Spleen (tissue), 11 donors: ENCODE results near the gene NT5DC4. TPM values are rescaled to one million over a fixed set of nuclear protein-coding genes. Genes with fewer than 3 reads are reported as not detected.

Source experiments
- DNase-seq: peaks from one replicate; pipeline ENCODE4 v3.0.0-alpha.2; 2020
- H3K27ac ChIP-seq, 8 donors: fragments of 200-600 bp; sonication (generic) in 7 of 8; 1 replicate in 4 of 8; 2 replicates in 4 of 8; pipeline versions ENCODE4 v1.5.0 to v1.8.0; 2016 to 2021; ENCODE audit warnings: inconsistent platforms in 4 of 8, mild to moderate bottlenecking in 4 of 8, moderate library complexity in 1 of 8
- H3K27me3 ChIP-seq, 7 donors: fragments of 200-600 bp; sonication (generic) in 6 of 7; replicated peaks in 1 of 7; 1 replicate in 4 of 7; 2 replicates in 3 of 7; pipeline versions ENCODE4 v1.5.0 to v1.8.0; 2016 to 2021; ENCODE audit warnings: inconsistent platforms in 3 of 7, mild to moderate bottlenecking in 1 of 7
- H3K36me3 ChIP-seq, 6 donors: fragments of 200-600 bp; sonication (generic) in 5 of 6; 1 replicate in 4 of 6; 2 replicates in 2 of 6; pipeline versions ENCODE4 v1.5.0 to v1.8.0; 2016 to 2021; ENCODE audit warnings: inconsistent platforms in 2 of 6
- H3K4me1 ChIP-seq, 6 donors: fragments of 200-600 bp; sonication (generic) in 5 of 6; 1 replicate in 3 of 6; 2 replicates in 3 of 6; pipeline versions ENCODE4 v1.5.0 to v1.8.0; 2016 to 2021; ENCODE audit warnings: inconsistent platforms in 3 of 6
- H3K4me3 ChIP-seq, 8 donors: fragments of 200-600 bp; sonication (generic) in 7 of 8; 1 replicate in 4 of 8; 2 replicates in 4 of 8; pipeline versions ENCODE4 v1.5.0 to v1.8.0; 2016 to 2021; ENCODE audit warnings: inconsistent platforms in 4 of 8, mild to moderate bottlenecking in 4 of 8, moderate library complexity in 2 of 8
- H3K9me3 ChIP-seq, 8 donors: fragments of 200-600 bp; sonication (generic) in 7 of 8; 1 replicate in 4 of 8; 2 replicates in 4 of 8; pipeline versions ENCODE4 v1.5.0 to v1.8.0; 2016 to 2021; ENCODE audit warnings: inconsistent platforms in 4 of 8
- CTCF ChIP-seq, 11 experiments: fragments of 200-600 bp in 7 of 11; fragments of 450-650 bp in 4 of 11; sonication (generic) in 4 of 11; IDR thresholded peaks in 8 of 11; conservative IDR thresholded peaks in 3 of 11; 1 replicate in 7 of 11; 2 replicates in 4 of 11; pipeline versions ENCODE4 v1.4.0 to v1.8.0; 2016 to 2021; ENCODE audit warnings: antibody characterized with exemption in 11 of 11, inconsistent platforms in 4 of 11, mild to moderate bottlenecking in 1 of 11
- POLR2A ChIP-seq, 3 donors: fragments of 450-650 bp; IDR thresholded peaks; one replicate each; pipeline ENCODE4 v1.5.1; 2017; ENCODE audit warnings: antibody characterized with exemption in 3 of 3, mild to moderate bottlenecking in 1 of 3
- POLR2AphosphoS5 ChIP-seq, 3 donors: sonication (generic); formaldehyde crosslinking; IDR thresholded peaks; one replicate each; pipeline ENCODE4 v1.5.1; 2017; ENCODE audit warnings: antibody characterized with exemption in 3 of 3
- WGBS, 5 donors: extraction: QIAGEN DNeasy Blood & Tissue Kit in 3 of 5; methylation state at CpG; one replicate each; pipeline versions ENCODE4 v1.1.5 to v1.1.7; 2013 to 2018; 5-methylcytosine and 5-hydroxymethylcytosine counted together
- intact Hi-C: fragments of 100-400 bp; cut with DNase I; formaldehyde crosslinking; loops from one replicate; pipeline ENCODE4 v1.15.0; 2023; ENCODE audit warnings: low total_unique reads
- polyA plus RNA-seq, 3 donors: library from polyadenylated mRNA; stranded (reverse); fragments of 200-250 nt; gene quantifications; one replicate each; pipeline ENCODE4 v1.2.1, GENCODE V29; 2013
- total RNA-seq, 7 donors: library from RNA; depleted of rRNA in 3 of 7; stranded (reverse); fragments of >200 nt in 3 of 7; fragmentation: NEBNext Ultra II Directional in 4 of 7; extraction: Animal tissue kit (Norgen Biotek cat#: 25700) in 4 of 7; gene quantifications; one replicate each; pipeline versions ENCODE4 v1.1.0 to v1.2.1, GENCODE V29; 2016 to 2021
- donor health status: healthy with polysubstance abuse.
- donor health status: DM: no; HTN: no; CAD: no; lungs with moderate emphysema.
- donor health status: DM: no; HTN: no; CAD: no.
- donor health status: Bipolar disorder and iron deficiency.
- donor health status: healthy.
- donor health status: DM: no; HTN: no; CAD: no.
- donor health status: DM: yes; HTN: yes; CAD: no.

Gene NT5DC4
- total and polyA plus RNA-seq, 10 donors: 0.28 to 3.8 (median 1.6) TPM

- DNase-seq: no peak
- intact Hi-C loops: loop anchor here (5.0 kb wide), 1 partner anchor 128 kb away; no protein-coding TSS in a partner anchor
Observed at GRCh38 chr2:112754564-112754963, 33.7 kb downstream of the NT5DC4 start.

GRCh38 chr2:112755444-112755843 lies 34.6 kb downstream of the NT5DC4 start:
- Histone ChIP-seq H3K27ac (peak overlapping the region in 2 of 8 donors; percentile 57 to 65), H3K36me3 (no peaks in the 10 kb centered on the region), H3K4me3 (peak overlapping the region in 1 of 8 donors; percentile 29), H3K27me3 (no peaks in the 10 kb centered on the region), H3K4me1 (peaks cover 0 to 20% (median 0%) of the 10 kb centered on the region in 6 donors), H3K9me3 (no peaks in the 10 kb centered on the region)
- TF ChIP-seq CTCF (IDR thresholded peaks at IDR 0.05 in 8 of 11, conservative IDR thresholded peaks at IDR 0.05 in 3 of 11): no peak
- TF ChIP-seq POLR2AphosphoS5 (IDR thresholded peaks at IDR 0.05): no peak
- no peak for TF ChIP-seq POLR2A (IDR thresholded peaks at IDR 0.05)
- intact Hi-C loops: no loop called here
- 85 to 88% (median 87%) methylated on average over 4 of the region's 4 CpGs for WGBS, 5 donors
- no peak for DNase-seq

More at GRCh38 chr2:112754564-112754963, 33.7 kb downstream of the NT5DC4 start:
- TF ChIP-seq POLR2AphosphoS5 (IDR thresholded peaks at IDR 0.05) (no peak), CTCF (IDR thresholded peaks at IDR 0.05 in 8 of 11, conservative IDR thresholded peaks at IDR 0.05 in 3 of 11) (no peak), POLR2A (IDR thresholded peaks at IDR 0.05) (no peak)
- Histone ChIP-seq H3K27ac (peak overlapping the region in 5 of 8 donors; percentile 3 to 65 (median 57)), H3K9me3 (no peaks in the 10 kb centered on the region), H3K27me3 (no peaks in the 10 kb centered on the region), H3K36me3 (no peaks in the 10 kb centered on the region), H3K4me3 (peak overlapping the region in 1 of 8 donors; percentile 29), H3K4me1 (peaks cover 0 to 29% (median 1%) of the 10 kb centered on the region in 6 donors)
- WGBS, 5 donors: 81 to 100% (median 92%) methylated on average over 1 of the region's 1 CpG

- no peak for DNase-seq
- Histone ChIP-seq H3K27ac (peak overlapping the region in 1 of 8 donors; percentile 65), H3K9me3 (no peaks in the 10 kb centered on the region), H3K4me1 (peaks cover 0 to 19% (median 0%) of the 10 kb centered on the region in 6 donors), H3K36me3 (no peaks in the 10 kb centered on the region), H3K27me3 (no peaks in the 10 kb centered on the region), H3K4me3 (no peak overlapping the region)
- no peak for TF ChIP-seq POLR2A (IDR thresholded peaks at IDR 0.05)
- no peak for TF ChIP-seq CTCF (IDR thresholded peaks at IDR 0.05 in 8 of 11, conservative IDR thresholded peaks at IDR 0.05 in 3 of 11)
- TF ChIP-seq POLR2AphosphoS5 (IDR thresholded peaks at IDR 0.05): no peak
- intact Hi-C loops: no loop called here
- WGBS, 5 donors: 74 to 90% (median 86%) methylated on average over 3 of the region's 3 CpGs
Observed at GRCh38 chr2:112756207-112756606, 35.4 kb downstream of the NT5DC4 start.

- Histone ChIP-seq H3K9me3 (no peaks in the 10 kb centered on the region), H3K4me1 (peaks cover 0 to 19% (median 0%) of the 10 kb centered on the region in 6 donors), H3K36me3 (no peaks in the 10 kb centered on the region), H3K27ac (peak overlapping the region in 2 of 8 donors; percentile 43 to 65), H3K27me3 (no peaks in the 10 kb centered on the region), H3K4me3 (no peak overlapping the region)
- TF ChIP-seq POLR2A (IDR thresholded peaks at IDR 0.05) (no peak), CTCF (IDR thresholded peaks at IDR 0.05 in 8 of 11, conservative IDR thresholded peaks at IDR 0.05 in 3 of 11) (no peak), POLR2AphosphoS5 (IDR thresholded peaks at IDR 0.05) (no peak)
- 66 to 91% (median 80%) methylated on average over 3 of the region's 3 CpGs for WGBS, 5 donors
- intact Hi-C loops: no loop called here
- no peak for DNase-seq
Observed at GRCh38 chr2:112757265-112757664, 36.4 kb downstream of the NT5DC4 start.
